Activated gamma-delta T cell treated with Interleukin-2 at 50 U/mL for 16 hours (primary cell): ENCODE measurements around the gene BAIAP2.
"Not testable (repeated sequence)": the region's sequence is repeated elsewhere in the genome, so short reads cannot be mapped to it uniquely, and the experiment has no call there.

ENCODE experiments used
- DNase-seq: peaks from one replicate; pipeline ENCODE4 v3.0.0-alpha.2; 2020

Gene BAIAP2

GRCh38 chr17:81146208-81146607 lies 111.3 kb downstream of the BAIAP2 start:
- DNase-seq, result not testable (repeated sequence)

GRCh38 chr17:81147701-81148100 lies 112.8 kb downstream of the BAIAP2 start:
- DNase-seq, result no peak

- no peak for DNase-seq
Measured at GRCh38 chr17:81148571-81148970, 113.6 kb downstream of the BAIAP2 start.

- no peak for DNase-seq
Measured at GRCh38 chr17:81148986-81149533, 114.1 kb downstream of the BAIAP2 start.

GRCh38 chr17:81150377-81151077 lies 115.6 kb downstream of the BAIAP2 start:
- no peak for DNase-seq

- DNase-seq, result no peak
Measured at GRCh38 chr17:81151278-81151677, 116.3 kb downstream of the BAIAP2 start.

GRCh38 chr17:81152288-81152828 lies 117.4 kb downstream of the BAIAP2 start:
- DNase-seq, result no peak

- DNase-seq, result no peak
Measured at GRCh38 chr17:81153340-81153803, 118.4 kb downstream of the BAIAP2 start.

- DNase-seq, result not testable (repeated sequence)
Measured at GRCh38 chr17:81154016-81154415, 119.1 kb downstream of the BAIAP2 start.

GRCh38 chr17:81154961-81155360 lies 120.0 kb downstream of the BAIAP2 start:
- DNase-seq, result no peak

- no peak for DNase-seq
Measured at GRCh38 chr17:81156866-81157805, 122.2 kb downstream of the BAIAP2 start.

GRCh38 chr17:81157848-81158687 lies 123.1 kb downstream of the BAIAP2 start:
- no peak for DNase-seq

GRCh38 chr17:81158688-81159590 lies 124.0 kb downstream of the BAIAP2 start:
- no peak for DNase-seq

- no peak for DNase-seq
Measured at GRCh38 chr17:81159611-81160265, 124.8 kb downstream of the BAIAP2 start.

- no peak for DNase-seq
Measured at GRCh38 chr17:81160306-81160705, 125.4 kb downstream of the BAIAP2 start.

- no peak for DNase-seq
Measured at GRCh38 chr17:81160747-81161453, 125.9 kb downstream of the BAIAP2 start.

GRCh38 chr17:81161536-81161935 lies 126.6 kb downstream of the BAIAP2 start:
- DNase-seq, result no peak

GRCh38 chr17:81161972-81162371 lies 127.0 kb downstream of the BAIAP2 start:
- no peak for DNase-seq

- no peak for DNase-seq
Measured at GRCh38 chr17:81162491-81162890, 127.5 kb downstream of the BAIAP2 start.
